Heart right ventricle (tissue), 16 donors: ENCODE results near the gene HOMEZ. TPM values are rescaled to one million over a fixed set of nuclear protein-coding genes. Genes with fewer than 3 reads are reported as not detected.

Experiments
- ATAC-seq, 8 donors: fragments of 200-7000 bp; cut with Tn5 transposase; one replicate each; pipeline ENCODE4 v1.9.1; 2020; ENCODE audit warnings: mild to moderate bottlenecking in 8 of 8, moderate library complexity in 8 of 8, moderate number of reproducible peaks in 1 of 8
- DNase-seq, 2 donors: peaks; one replicate each; pipeline ENCODE4 v3.0.0-alpha.2; 2020
- H3K27ac ChIP-seq, 10 donors: fragments of 200-600 bp; sonication (generic) in 2 of 10; one replicate each; pipeline versions ENCODE4 v1.5.0 to v1.8.0; 2020 to 2022; ENCODE audit warnings: mild to moderate bottlenecking in 3 of 10
- H3K27me3 ChIP-seq, 7 donors: fragments of 200-600 bp; one replicate each; pipeline ENCODE4 v1.8.0; 2021 to 2022; ENCODE audit warnings: mild to moderate bottlenecking in 2 of 7
- H3K36me3 ChIP-seq, 9 donors: fragments of 200-600 bp; sonication (generic) in 1 of 9; one replicate each; pipeline versions ENCODE4 v1.5.0 to v1.8.0; 2020 to 2022; ENCODE audit warnings: mild to moderate bottlenecking in 2 of 9
- H3K4me1 ChIP-seq, 9 donors: fragments of 200-600 bp; sonication (generic) in 1 of 9; one replicate each; pipeline versions ENCODE4 v1.5.0 to v1.8.0; 2020 to 2022; ENCODE audit warnings: mild to moderate bottlenecking in 4 of 9
- H3K4me3 ChIP-seq, 10 donors: fragments of 200-600 bp; sonication (generic) in 2 of 10; one replicate each; pipeline versions ENCODE4 v1.5.0 to v1.8.0; 2020 to 2022; ENCODE audit warnings: mild to moderate bottlenecking in 7 of 10, moderate library complexity in 2 of 10
- H3K9me3 ChIP-seq, 11 donors: fragments of 200-600 bp in 10 of 11; sonication (generic) in 2 of 11; one replicate each; pipeline versions ENCODE4 v1.5.0 to v1.8.0; 2013 to 2022; ENCODE audit warnings: mild to moderate bottlenecking in 2 of 11, control low read depth in 1 of 11, moderate library complexity in 1 of 11
- CTCF ChIP-seq, 9 donors: fragments of 200-600 bp; sonication (generic) in 2 of 9; IDR thresholded peaks; one replicate each; pipeline versions ENCODE4 v1.5.0 to v1.8.0; 2021 to 2022; ENCODE audit warnings: antibody characterized with exemption in 9 of 9, mild to moderate bottlenecking in 5 of 9, moderate library complexity in 1 of 9
- WGBS, 2 donors: extraction: QIAGEN DNeasy Blood & Tissue Kit; methylation state at CpG; one replicate each; pipeline ENCODE4 v1.1.7; 2013; ENCODE audit warnings: inconsistent platforms in 1 of 2; 5-methylcytosine and 5-hydroxymethylcytosine counted together
- intact Hi-C, 10 donors: fragments of 100-400 bp; cut with DNase I; formaldehyde crosslinking; loops; one replicate each; pipeline versions ENCODE4 v1.11.1 to v1.14.2; 2022
- polyA plus RNA-seq, 2 donors: library from polyadenylated mRNA; stranded (reverse); fragments of 200-250 nt; gene quantifications; one replicate each; pipeline ENCODE4 v1.2.3, GENCODE V29; 2013
- total RNA-seq, 10 donors: library from RNA; stranded (reverse); fragmentation: NEBNext Ultra II Directional in 3 of 10; extraction: Animal tissue kit (Norgen Biotek cat#: 25700) in 3 of 10; gene quantifications; one replicate each; pipeline versions ENCODE4 v1.2.1 to v1.2.4, GENCODE V29; 2021 to 2023
- donor health status: Arrhythmogenic right ventricular cardiomyopathy.
- donor health status: ischemic (EF 13 %, LVEDD 7.1; RV severe dilation, severe dysfunction).
- donor health status: healthy with polysubstance abuse.
- donor health status: DM: no; HTN: yes; CAD: no.
- donor health status: DM: no; HTN: no; CAD: no.
- donor health status: ischemic (EF 25% LVEDD 6.9; RV normal size, moderate dysfunction).
- donor health status: ischemic (EF 25% LVEDD 5.7; RV mildly dilated, moderate dysfunction).
- donor health status: healthy.
- donor health status: DM: yes; HTN: yes; CAD: no.
- donor health status: Ischemic cardiomyopathy.
- donor health status: ischemic (EF 35%, LVEDD 5.7; RV mildly dilated, moderate dysfunction).
- donor health status: nonischemic (EF 11% LVEDD 7.7; RV severe dilation, severe dysfunction).
- donor health status: DM: yes; HTN: yes; CAD: no.
- donor health status: PGD.
- donor health status: ischemic (EF 29% LVEDD 5.4; RV normal size, mild dysfunction).
- donor health status: nonischemic (EF 23%, LVEDD 6.1; RV moderate dilation, normal function).

The HOMEZ gene
- total and polyA plus RNA-seq, 12 donors: 5.7 to 13.4 (median 9.1) TPM

- Histone ChIP-seq H3K36me3 (peaks cover 0 to 31% (median 0%) of the 10 kb centered on the region in 9 donors), H3K4me3 (peak overlapping the region; percentile 66 to 94 (median 81)), H3K4me1 (peaks cover 7 to 52% (median 41%) of the 10 kb centered on the region in 9 donors), H3K27me3 (no peaks in the 10 kb centered on the region), H3K9me3 (no peaks in the 10 kb centered on the region), H3K27ac (peak overlapping the region; percentile 94 to 100 (median 98))
- DNase-seq: peak; percentile 97 to 99
- peak; percentile 83 to 92 (median 88) for ATAC-seq
- WGBS, 2 donors: 0 to 1% methylated on average over 84 to 87 of the region's 87 CpGs
- intact Hi-C loops: loop anchor here in 6 of 10 donors (1.0 to 10.0 kb wide), 6 partner anchors 15 to 843 kb away; partner anchors contain the start of genes HOMEZ (in 5 of the 6), PABPN1 (in 2 of the 6), EMC9 (in 1 of the 6) and PSME2 (in 1 of the 6)
- peak; percentile 51 to 94 (median 75) for TF ChIP-seq CTCF (IDR thresholded peaks at IDR 0.05)
Observed at GRCh38 chr14:23301288-23301968, 15.5 kb upstream of the HOMEZ start.

- H3K27ac ChIP-seq: peak overlapping the region; percentile 90 to 100 (median 98)
- ATAC-seq (peak in 7 of 8 donors; percentile 2 to 64 (median 56)), DNase-seq (peak; percentile 71 to 72)
- H3K27me3 ChIP-seq: no peaks in the 10 kb centered on the region
- peaks cover 0 to 36% (median 0%) of the 10 kb centered on the region in 9 donors for H3K36me3 ChIP-seq
- intact Hi-C loops: loop anchor here in 6 of 10 donors (1.0 to 10.0 kb wide), 7 partner anchors 14 to 844 kb away; partner anchors contain the start of genes HOMEZ (in 6 of the 6), PABPN1 (in 2 of the 6), EMC9 (in 1 of the 6) and PSME2 (in 1 of the 6)
- H3K4me3 ChIP-seq: peak overlapping the region; percentile 32 to 92 (median 74)
- no peak for TF ChIP-seq CTCF (IDR thresholded peaks at IDR 0.05)
- H3K9me3 ChIP-seq: no peaks in the 10 kb centered on the region
- H3K4me1 ChIP-seq: peaks cover 4 to 47% (median 35%) of the 10 kb centered on the region in 9 donors
- 1 to 2% methylated on average over 13 of the region's 13 CpGs for WGBS, 2 donors
Observed at GRCh38 chr14:23300687-23301223, 14.8 kb upstream of the HOMEZ start.

- Histone ChIP-seq H3K4me1 (peaks cover 4 to 51% (median 38%) of the 10 kb centered on the region in 9 donors), H3K9me3 (no peaks in the 10 kb centered on the region), H3K36me3 (peaks cover 0 to 36% (median 0%) of the 10 kb centered on the region in 9 donors), H3K27ac (peak overlapping the region; percentile 90 to 100 (median 98)), H3K4me3 (peak overlapping the region; percentile 32 to 92 (median 74)), H3K27me3 (no peaks in the 10 kb centered on the region)
- intact Hi-C loops: loop anchor here in 7 of 10 donors (1.0 to 10.0 kb wide), 8 partner anchors 13 to 845 kb away; partner anchors contain the start of genes HOMEZ (in 6 of the 7), EMC9 (in 1 of the 7), PABPN1 (in 1 of the 7) and PSME2 (in 1 of the 7)
- DNase-seq (no peak), ATAC-seq (no peak)
- WGBS, 2 donors: 48 to 55% methylated on average over 10 of the region's 10 CpGs
- TF ChIP-seq CTCF (IDR thresholded peaks at IDR 0.05): peak in 1 of 9 donors; percentile 14
Observed at GRCh38 chr14:23299986-23300686, 14.2 kb upstream of the HOMEZ start.
